Measurements from ENCODE around the gene RBM20. TPM values are rescaled to one million over a fixed set of nuclear protein-coding genes. Genes with fewer than 3 reads are reported as not detected.

RBM20 gene
- total and polyA plus RNA-seq, 2 experiments from 2014 or later = 0.05 to 0.17 TPM

- Mint-ChIP-seq H3K27me3 (ENCODE audit: insufficient read depth, low read depth, poor library complexity) (peaks cover 3% of the 10 kb centered on the region), H3K4me1 (peaks cover 4% of the 10 kb centered on the region; the same call in 2 of the 3 replicates)
- no peak for ATAC-seq
These were observed 118.7 kb downstream of the RBM20 start for GRCh38 chr10:110762849-110763211.

GRCh38 chr10:110764378-110764777, 120.2 kb downstream of the RBM20 start:
- H3K27me3 ChIP-seq (ENCODE audit: insufficient read depth) = no peaks in the 10 kb centered on the region
- TF ChIP-seq EZH2phosphoT487 (IDR thresholded peaks at IDR 0.05; ENCODE audit: unreplicated experiment) (no peak), JUNB (IDR thresholded peaks at IDR 0.05; ENCODE audit: unreplicated experiment) (no peak), EZH2 (IDR thresholded peaks at IDR 0.05; ENCODE audit: low read depth, unreplicated experiment) (no peak), ZNF462 (CRISPR knock-in tag; IDR thresholded peaks at IDR 0.05) (no peak), REST (IDR thresholded peaks at IDR 0.05; ENCODE audit: unreplicated experiment) (no peak)
- H3K27ac Mint-ChIP-seq = no peak overlapping the region
- peaks cover 4% of the 10 kb centered on the region; the same call in 1 of the 2 replicates for H3K4me1 ChIP-seq (ENCODE audit: insufficient read depth)
- peaks cover 5% of the 10 kb centered on the region; the same call in 2 of the 3 replicates for H3K36me3 Mint-ChIP-seq (ENCODE audit: low read depth)
- H3K4me1 Mint-ChIP-seq = peaks cover 4% of the 10 kb centered on the region; the same call in 2 of the 3 replicates
- no peak for ATAC-seq
- no peak overlapping the region for H3K4me3 ChIP-seq
- no peaks in the 10 kb centered on the region for H3F3A ChIP-seq (replicated peaks; ENCODE audit: low read depth)
- DNase-seq (ENCODE audit: low spot score) = no peak
- peaks cover 13% of the 10 kb centered on the region; the same call in 2 of the 3 replicates for H3K9me3 Mint-ChIP-seq
- no peaks in the 10 kb centered on the region for H3K79me2 ChIP-seq (replicated peaks; ENCODE audit: insufficient read depth)
- no peaks in the 10 kb centered on the region for H3K36me3 ChIP-seq (ENCODE audit: insufficient read depth)
- no peak overlapping the region for H3K4me2 ChIP-seq
- no peak overlapping the region for H2AFZ ChIP-seq
- H3K27ac ChIP-seq (ENCODE audit: low read depth) = no peak overlapping the region
- H4K20me1 ChIP-seq (replicated peaks; ENCODE audit: insufficient read depth) = no peaks in the 10 kb centered on the region
- H3K9me2 ChIP-seq (ENCODE audit: insufficient read depth) = peaks cover 6% of the 10 kb centered on the region; the same call in 1 of the 2 replicates
- no peak overlapping the region for H3K4me3 Mint-ChIP-seq
- H3K27me3 Mint-ChIP-seq (ENCODE audit: insufficient read depth, low read depth, poor library complexity) = no peaks in the 10 kb centered on the region

More at GRCh38 chr10:110762849-110763211, 118.7 kb downstream of the RBM20 start:
- Histone ChIP-seq H3F3A (replicated peaks; ENCODE audit: low read depth) (no peaks in the 10 kb centered on the region), H3K4me2 (no peak overlapping the region), H3K4me3 (no peak overlapping the region), H3K9me2 (ENCODE audit: insufficient read depth) (peaks cover 6% of the 10 kb centered on the region; the same call in 1 of the 2 replicates), H3K79me2 (replicated peaks; ENCODE audit: insufficient read depth) (no peaks in the 10 kb centered on the region), H3K27me3 (ENCODE audit: insufficient read depth) (no peaks in the 10 kb centered on the region), H3K36me3 (ENCODE audit: insufficient read depth) (no peaks in the 10 kb centered on the region), H3K4me1 (ENCODE audit: insufficient read depth) (peaks cover 4% of the 10 kb centered on the region; the same call in 1 of the 2 replicates), H4K20me1 (replicated peaks; ENCODE audit: insufficient read depth) (no peaks in the 10 kb centered on the region), H3K27ac (ENCODE audit: low read depth) (no peak overlapping the region), H2AFZ (no peak overlapping the region)
- Mint-ChIP-seq H3K4me3 (no peak overlapping the region), H3K36me3 (ENCODE audit: low read depth) (no peaks in the 10 kb centered on the region), H3K27ac (no peak overlapping the region), H3K9me3 (peaks cover 7% of the 10 kb centered on the region; the same call in 2 of the 3 replicates)
- DNase-seq (ENCODE audit: low spot score) = no peak
- no peak for TF ChIP-seq CREB1 (CRISPR knock-in tag; IDR thresholded peaks at IDR 0.05; ENCODE audit: low read depth)

Measured in GM23338 (cell line).